Fibroblast of the aortic adventitia (primary cell): ENCODE measurements around the gene GTF2E1. TPM values are rescaled to one million over a fixed set of nuclear protein-coding genes. Genes with fewer than 3 reads are reported as not detected.
A peak's percentile ranks its signal among the peaks of the same experiment; 100 is the strongest.

ENCODE experiments used
- DNase-seq: peaks from one replicate; pipeline ENCODE4 v3.0.0-alpha.2; 2010; ENCODE audit warnings: low read depth
- H3K4me3 ChIP-seq: 2 replicates; pipeline ENCODE4 v1.5.1; 2011; ENCODE audit warnings: low read depth, mild to moderate bottlenecking, control low read depth, low read length, moderate library complexity
- CTCF ChIP-seq: IDR thresholded peaks from 2 replicates; pipeline ENCODE4 v1.5.1; 2011; ENCODE audit warnings: mild to moderate bottlenecking, low read length, control low read depth, inconsistent platforms; ENCODE audit not compliant: insufficient read depth
- total RNA-seq: library from RNA; depleted of rRNA; stranded (reverse); fragments of >200 nt; gene quantifications from 2 replicates; pipeline ENCODE4 v1.2.3, GENCODE V29; 2012; ENCODE audit warnings: low replicate concordance

GTF2E1 gene
- 15.5 and 16.9 TPM in 2 replicates for total RNA-seq

DNA sequence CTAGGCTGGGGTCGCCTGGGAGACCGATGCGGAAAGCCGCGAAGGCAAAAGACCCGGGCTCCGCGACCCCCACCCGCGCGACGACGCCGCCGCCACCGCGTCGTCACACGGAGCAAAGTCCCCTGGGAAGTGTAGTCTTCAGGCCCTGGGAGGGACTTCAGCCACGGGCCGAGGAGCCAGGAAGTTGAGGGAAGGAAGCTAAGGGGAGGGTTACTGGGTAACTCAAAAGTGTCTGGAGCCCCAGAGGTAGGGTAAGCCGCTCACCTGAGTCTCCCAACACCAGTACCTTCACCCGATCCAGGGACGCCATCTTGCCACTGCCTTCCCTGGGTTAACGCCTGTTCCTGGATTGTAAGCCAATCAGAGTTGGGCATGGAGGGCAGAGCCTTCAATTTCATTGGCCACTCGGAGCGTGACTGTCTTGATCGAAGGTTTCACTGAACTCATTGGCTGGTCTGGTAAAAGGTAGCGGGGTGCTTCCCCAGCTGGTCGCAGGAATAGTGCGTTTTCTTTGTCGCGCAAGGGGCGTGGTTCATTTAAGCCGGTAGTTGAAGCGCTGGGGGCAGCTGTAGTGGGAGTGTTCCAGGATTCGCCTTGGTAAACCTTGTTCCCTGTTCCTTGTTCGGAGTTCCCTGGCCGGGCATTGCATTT, at the start of gene GTF2E1, which contains the start of gene RABL3:
GTF2E1 (plus strand) TSS at position 547 of the 651 bp plus-strand sequence. CDS start 7,809 bp downstream, outside the sequence.
RABL3 (minus strand) TSS at position 319 of the 651 bp plus-strand sequence; CDS start at position 310, 9 bp downstream.
- peak within 1 kb of the TSS; percentile 100 for H3K4me3 ChIP-seq
- TF ChIP-seq CTCF: no peak
- peak; percentile 100 for DNase-seq

DNA sequence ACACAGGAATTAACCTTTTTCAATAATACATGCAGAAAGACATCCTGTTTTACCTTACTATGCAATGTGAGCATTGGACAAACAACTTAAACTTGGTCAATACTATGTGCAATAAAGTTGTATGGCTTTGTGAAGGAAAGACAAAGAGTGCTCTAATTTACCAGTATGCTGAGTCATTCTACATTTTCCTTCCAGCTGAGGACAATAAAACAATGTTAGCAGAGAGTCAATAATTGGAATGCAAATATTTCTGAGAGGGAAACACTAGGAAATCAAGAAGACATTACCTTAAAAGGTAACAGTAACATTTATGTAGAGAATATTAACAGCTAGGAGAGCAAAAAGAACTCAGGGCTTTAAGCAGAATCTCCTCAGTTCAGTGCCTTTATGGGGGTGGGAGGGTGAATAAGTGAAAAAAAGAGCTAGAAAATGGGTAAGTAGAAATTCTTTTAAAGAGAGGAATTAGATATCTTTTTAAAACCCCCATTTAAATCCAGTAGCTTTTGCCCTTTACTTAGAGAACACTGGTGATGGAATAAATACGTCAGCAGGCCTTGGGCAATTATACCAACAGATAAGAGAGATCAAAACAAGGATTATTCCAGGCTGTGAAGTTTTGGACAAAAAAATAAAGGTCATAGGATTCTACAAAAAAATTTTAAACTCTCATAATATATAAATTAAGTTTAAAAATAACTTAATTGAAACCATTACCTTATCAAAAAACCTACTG, 48.9 kb upstream of the GTF2E1 start:
- H3K4me3 ChIP-seq: no peak overlapping the region
- peak; percentile 60 for DNase-seq
- TF ChIP-seq CTCF: no peak

DNA sequence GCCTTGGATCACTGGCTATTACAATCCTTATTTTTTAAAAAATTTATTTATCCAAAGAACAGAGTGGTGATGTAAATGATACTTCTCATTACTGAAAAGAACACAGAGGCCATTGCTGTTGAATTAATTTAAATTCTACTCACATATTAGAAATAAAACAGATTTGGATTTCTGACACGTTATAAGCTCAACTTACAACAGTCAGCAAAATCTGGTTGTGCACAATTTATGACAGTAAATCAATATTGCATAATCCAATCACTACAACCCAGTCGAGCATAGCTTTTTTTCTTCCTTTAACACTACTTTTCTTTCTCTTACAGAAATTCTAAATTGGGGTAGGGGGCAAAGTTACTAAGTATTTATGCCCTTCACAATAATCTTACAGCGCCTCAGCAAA, 43.2 kb upstream of the GTF2E1 start:
- TF ChIP-seq CTCF: no peak
- H3K4me3 ChIP-seq: no peak overlapping the region
- no peak for DNase-seq

DNA sequence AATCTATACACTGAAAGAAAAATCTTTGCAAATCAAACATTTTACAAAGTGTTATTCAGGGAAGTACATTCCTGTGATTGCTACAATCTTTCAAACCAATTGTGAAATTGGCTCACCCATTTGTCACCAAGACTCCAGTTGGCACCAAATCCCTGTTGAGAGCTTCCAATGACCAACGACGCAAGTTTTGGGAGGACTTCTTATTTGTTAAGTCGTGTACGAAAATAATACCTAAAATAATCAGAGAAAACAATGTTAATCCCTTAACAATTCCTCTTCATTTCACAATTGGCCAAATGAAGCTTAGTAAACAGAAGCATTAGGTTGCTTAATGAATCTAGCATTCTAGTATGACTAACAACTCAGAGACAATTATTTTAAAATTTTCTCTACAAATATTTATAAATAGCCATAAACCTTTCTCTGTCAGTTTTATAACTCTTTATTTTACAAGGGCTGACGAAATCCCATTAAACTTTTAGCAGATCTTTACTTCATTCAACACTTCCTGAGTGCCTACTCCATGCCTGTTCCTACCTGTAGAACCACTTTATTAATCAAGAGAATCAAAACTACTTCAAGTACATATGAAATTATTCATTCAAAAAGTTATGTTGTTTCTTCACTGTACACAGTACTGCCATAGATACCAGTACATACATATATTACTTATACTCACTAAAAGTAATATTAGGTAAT, 36.5 kb upstream of the GTF2E1 start:
- H3K4me3 ChIP-seq: no peak overlapping the region
- DNase-seq: no peak
- TF ChIP-seq CTCF: no peak

DNA sequence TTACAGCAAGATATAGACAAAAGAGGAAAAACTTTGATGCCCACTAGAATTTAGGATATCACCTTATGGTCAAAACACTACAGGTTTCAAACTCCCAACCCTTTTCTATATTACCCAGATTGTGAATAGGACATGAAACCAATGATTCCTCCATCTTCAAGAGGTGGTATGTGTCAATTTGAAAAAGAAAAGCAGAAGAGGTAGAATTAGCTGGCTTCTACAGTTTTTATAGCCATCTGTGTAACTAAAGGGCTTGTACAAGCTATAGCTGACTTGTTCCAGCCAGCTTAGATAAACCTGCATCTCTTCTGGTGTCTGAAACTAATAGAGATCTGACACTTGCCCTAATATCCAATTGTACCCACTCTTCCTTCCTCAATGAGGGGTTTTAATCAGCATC, 35.6 kb upstream of the GTF2E1 start:
- H3K4me3 ChIP-seq: no peak overlapping the region
- no peak for DNase-seq
- no peak for TF ChIP-seq CTCF

DNA sequence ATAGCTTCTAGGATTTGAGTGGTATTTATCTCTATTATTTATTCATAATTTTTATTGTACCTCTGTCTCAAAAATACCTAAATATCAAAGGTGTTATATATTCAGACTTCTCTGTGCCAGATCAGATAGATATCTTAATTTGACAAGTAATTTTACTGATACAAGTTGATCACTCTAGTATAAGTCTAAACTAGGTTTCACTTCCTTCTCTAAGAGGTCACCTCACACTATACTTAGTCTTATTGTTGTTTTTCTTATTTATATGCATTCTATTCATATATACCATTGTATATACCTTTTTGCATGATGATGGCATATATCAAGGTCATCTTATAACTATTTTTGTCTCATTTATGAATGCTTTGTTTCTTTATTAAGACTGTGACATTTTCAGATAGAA, 34.1 kb upstream of the GTF2E1 start:
- TF ChIP-seq CTCF: no peak
- H3K4me3 ChIP-seq: no peak overlapping the region
- no peak for DNase-seq
